ENCODE measurements around the gene C2orf68. TPM values are rescaled to one million over a fixed set of nuclear protein-coding genes. Genes with fewer than 3 reads are reported as not detected.

C2orf68 gene
- total and polyA plus RNA-seq, 7 donors, result 10.6 to 23.0 (median 13.0) TPM

- DNase-seq, result peak; percentile 35
- intact Hi-C loops (cut with DNase I), result no loop called here
- Histone ChIP-seq H3K27ac (no peak overlapping the region), H3K9me3 (no peaks in the 10 kb centered on the region), H3K36me3 (peaks cover 18 to 73% (median 30%) of the 10 kb centered on the region in 4 donors), H3K4me3 (no peak overlapping the region), H3K27me3 (no peaks in the 10 kb centered on the region), H3K4me1 (no peaks in the 10 kb centered on the region)
- TF ChIP-seq POLR2A (IDR thresholded peaks at IDR 0.05) (no peak), CTCF (IDR thresholded peaks at IDR 0.05) (no peak), POLR2AphosphoS5 (IDR thresholded peaks at IDR 0.05) (no peak), EP300 (IDR thresholded peaks at IDR 0.05) (no peak)
- WGBS, 2 donors, result 96 to 97% methylated on average over 2 of the region's 2 CpGs
Measured at GRCh38 chr2:85652056-85652455, 40.2 kb upstream of the C2orf68 start.

- intact Hi-C loops (cut with DNase I), result no loop called here
- Histone ChIP-seq H3K9me3 (no peaks in the 10 kb centered on the region), H3K4me1 (no peaks in the 10 kb centered on the region), H3K27me3 (no peaks in the 10 kb centered on the region), H3K36me3 (peaks cover 21 to 77% (median 38%) of the 10 kb centered on the region in 4 donors), H3K4me3 (no peak overlapping the region), H3K27ac (no peak overlapping the region)
- 31 to 69% methylated on average over 3 of the region's 3 CpGs for WGBS, 2 donors
- TF ChIP-seq CTCF (IDR thresholded peaks at IDR 0.05) (no peak), POLR2AphosphoS5 (IDR thresholded peaks at IDR 0.05) (no peak), EP300 (IDR thresholded peaks at IDR 0.05) (no peak), POLR2A (IDR thresholded peaks at IDR 0.05) (no peak)
- DNase-seq, result no peak
Measured at GRCh38 chr2:85651097-85651496, 39.2 kb upstream of the C2orf68 start.

GRCh38 chr2:85650456-85650855, 38.6 kb upstream of the C2orf68 start:
- no peak for TF ChIP-seq CTCF (IDR thresholded peaks at IDR 0.05)
- TF ChIP-seq POLR2A (IDR thresholded peaks at IDR 0.05), result no peak
- H3K4me1 ChIP-seq, result no peaks in the 10 kb centered on the region
- peaks cover 23 to 80% (median 44%) of the 10 kb centered on the region in 4 donors for H3K36me3 ChIP-seq
- DNase-seq, result no peak
- no peaks in the 10 kb centered on the region for H3K9me3 ChIP-seq
- 95 to 96% methylated on average over 4 of the region's 4 CpGs for WGBS, 2 donors
- H3K27ac ChIP-seq, result no peak overlapping the region
- intact Hi-C loops (cut with DNase I), result no loop called here
- H3K4me3 ChIP-seq, result no peak overlapping the region
- H3K27me3 ChIP-seq, result no peaks in the 10 kb centered on the region

- Histone ChIP-seq H3K27me3 (no peaks in the 10 kb centered on the region), H3K36me3 (peaks cover 31 to 90% (median 53%) of the 10 kb centered on the region in 4 donors), H3K4me3 (no peak overlapping the region), H3K9me3 (no peaks in the 10 kb centered on the region), H3K27ac (no peak overlapping the region), H3K4me1 (no peaks in the 10 kb centered on the region)
- TF ChIP-seq POLR2A (IDR thresholded peaks at IDR 0.05), result no peak
- no peak for TF ChIP-seq POLR2AphosphoS5 (IDR thresholded peaks at IDR 0.05)
- TF ChIP-seq EP300 (IDR thresholded peaks at IDR 0.05), result no peak
- no peak for TF ChIP-seq CTCF (IDR thresholded peaks at IDR 0.05)
- intact Hi-C loops (cut with DNase I), result no loop called here
- WGBS, 2 donors, result 84 to 91% methylated on average over 9 of the region's 9 CpGs
- no peak for DNase-seq
Measured at GRCh38 chr2:85649201-85650190, 37.6 kb upstream of the C2orf68 start.
